Left colon (tissue), 2 donors: ENCODE results near the gene HNRNPAB. TPM values are rescaled to one million over a fixed set of nuclear protein-coding genes. Genes with fewer than 3 reads are reported as not detected.
A peak's percentile ranks its signal among the peaks of the same experiment; 100 is the strongest.

Source experiments
- ATAC-seq: fragments of 200-7000 bp; cut with Tn5 transposase; one replicate; pipeline ENCODE4 v1.9.1; 2020; ENCODE audit warnings: mild to moderate bottlenecking, moderate library complexity
- DNase-seq, 2 donors: peaks; one replicate each; pipeline ENCODE4 v3.0.0-alpha.2; 2020
- intact Hi-C, 2 donors: fragments of 100-400 bp; cut with DNase I in 1 of 2; cut with micrococcal nuclease in 1 of 2; formaldehyde crosslinking; loops; one replicate each; pipeline versions ENCODE4 v1.11.2 to v1.14.0; 2022; cut with DNase I, micrococcal nuclease
- total RNA-seq, 2 donors: library from RNA; stranded (reverse); fragmentation: NEBNext Ultra II Directional; extraction: Animal tissue kit (Norgen Biotek cat#: 25700); gene quantifications; one replicate each; pipeline ENCODE4 v1.2.1, GENCODE V29; 2021
- donor health status: DM: no; HTN: no; CAD: no.
- donor health status: DM: yes; HTN: yes; CAD: no.

HNRNPAB gene
- total RNA-seq, 2 donors from 2014 or later, result 274 to 281 TPM

GRCh38 chr5:178209334-178210072 is 5.2 kb downstream of the HNRNPAB start:
- intact Hi-C loops, result no loop called here
- DNase-seq (peak in 1 of 2 donors; percentile 24), ATAC-seq (no peak)

- DNase-seq (peak in 1 of 2 donors; percentile 25), ATAC-seq (no peak)
- intact Hi-C loops, result no loop called here
Measured at GRCh38 chr5:178210073-178210535, 5.8 kb downstream of the HNRNPAB start.

GRCh38 chr5:178210686-178211085 is 6.4 kb downstream of the HNRNPAB start:
- peak in 1 of 2 donors; percentile 30 for DNase-seq
- no peak for ATAC-seq
- intact Hi-C loops, result no loop called here

- intact Hi-C loops, result no loop called here
- no peak for ATAC-seq
- DNase-seq, result peak in 1 of 2 donors; percentile 24
Measured at GRCh38 chr5:178211095-178212048, 7.0 kb downstream of the HNRNPAB start.

GRCh38 chr5:178212241-178213002 is 8.1 kb downstream of the HNRNPAB start:
- ATAC-seq (no peak), DNase-seq (peak in 1 of 2 donors; percentile 19)
- intact Hi-C loops, result no loop called here

- ATAC-seq (peak; percentile 15), DNase-seq (peak in 1 of 2 donors; percentile 53)
- intact Hi-C loops, result no loop called here
Measured at GRCh38 chr5:178213003-178213461, 8.7 kb downstream of the HNRNPAB start.

GRCh38 chr5:178213748-178214151 is 9.4 kb downstream of the HNRNPAB start:
- ATAC-seq, result peak; percentile 58
- intact Hi-C loops, result no loop called here
- DNase-seq, result peak; percentile 69 to 85

GRCh38 chr5:178214160-178214803 is 9.9 kb downstream of the HNRNPAB start:
- peak in 1 of 2 donors; percentile 25 for DNase-seq
- ATAC-seq, result no peak
- intact Hi-C loops, result no loop called here

- ATAC-seq (peak; percentile 56), DNase-seq (peak; percentile 70)
- intact Hi-C loops, result no loop called here
Measured at GRCh38 chr5:178215280-178216002, 11.1 kb downstream of the HNRNPAB start.

GRCh38 chr5:178216088-178216534 is 11.8 kb downstream of the HNRNPAB start:
- intact Hi-C loops, result no loop called here
- ATAC-seq, result peak; percentile 49
- DNase-seq, result peak in 1 of 2 donors; percentile 28

GRCh38 chr5:178216779-178217178 is 12.4 kb downstream of the HNRNPAB start:
- intact Hi-C loops, result no loop called here
- DNase-seq (no peak), ATAC-seq (no peak)

- ATAC-seq (no peak), DNase-seq (no peak)
- intact Hi-C loops, result no loop called here
Measured at GRCh38 chr5:178218237-178218776, 14.0 kb downstream of the HNRNPAB start.

GRCh38 chr5:178218827-178219226 is 14.5 kb downstream of the HNRNPAB start:
- intact Hi-C loops, result no loop called here
- DNase-seq (no peak), ATAC-seq (no peak)

GRCh38 chr5:178221282-178221681 is 16.9 kb downstream of the HNRNPAB start:
- DNase-seq (no peak), ATAC-seq (no peak)
- intact Hi-C loops, result no loop called here

- intact Hi-C loops, result no loop called here
- no peak for ATAC-seq
- DNase-seq, result no peak
Measured at GRCh38 chr5:178221853-178222252, 17.5 kb downstream of the HNRNPAB start.

GRCh38 chr5:178222292-178222691 is 18.0 kb downstream of the HNRNPAB start:
- no peak for DNase-seq
- no peak for ATAC-seq
- intact Hi-C loops, result no loop called here

GRCh38 chr5:178223196-178223773 is 19.0 kb downstream of the HNRNPAB start:
- ATAC-seq (no peak), DNase-seq (no peak)
- intact Hi-C loops, result no loop called here
